PC-3 (cell line): ENCODE results near the gene CLN3. TPM values are rescaled to one million over a fixed set of nuclear protein-coding genes. Genes with fewer than 3 reads are reported as not detected.
A peak's percentile ranks its signal among the peaks of the same experiment; 100 is the strongest.

ENCODE experiments used
- ATAC-seq: fragments of 200-7000 bp; cut with Tn5 transposase; 2 replicates; pipeline ENCODE4 v1.9.1; 2020; ENCODE audit warnings: mild to moderate bottlenecking, moderate library complexity
- Bru-seq: library from RNA; stranded (reverse); fragments of 400-500 nt; gene quantifications from one replicate; lab custom pipeline; 2021; lab: Mats Ljungman, UMichigan
- BruChase-seq, 2 experiments: library from RNA; stranded (reverse); fragments of 400-500 nt; gene quantifications; one replicate each; lab custom pipeline; 2021; lab: Mats Ljungman, UMichigan
- BruUV-seq: library from RNA; stranded (reverse); fragments of 400-500 nt; replicated peaks from 2 replicates; lab custom pipeline; 2021; lab: Mats Ljungman, UMichigan
- CTCF ChIA-PET: fragments of 300-600 bp; sonication (Branson Sonifier 250); formaldehyde crosslinking; loops from one replicate; lab custom pipeline; 2022; ENCODE audit warnings: antibody characterized with exemption; lab: Charles Lee
- POLR2A ChIA-PET: fragments of 300-600 bp; sonication (Branson Sonifier 250); formaldehyde crosslinking; loops from one replicate; lab custom pipeline; 2022; ENCODE audit warnings: antibody characterized with exemption; ENCODE audit not compliant: unreplicated experiment; lab: Charles Lee
- DNase-seq: peaks from one replicate; pipeline ENCODE4 v3.0.0-alpha.2; 2015
- H2AFZ ChIP-seq: fragments of 300-600 bp; sonication (generic); 2 replicates; pipeline ENCODE4 v1.6.0; 2016; ENCODE audit warnings: antibody characterized with exemption, low read length
- H3F3A ChIP-seq: fragments of 300-600 bp; sonication (generic); one replicate; pipeline ENCODE4 v1.6.0; 2017; ENCODE audit warnings: antibody characterized with exemption, low read length, control low read depth, mild to moderate bottlenecking; ENCODE audit not compliant: unreplicated experiment
- H3K27ac ChIP-seq: fragments of 300-600 bp; sonication (generic); 2 replicates; pipeline ENCODE4 v1.5.1; 2016; ENCODE audit warnings: mild to moderate bottlenecking, low read length
- H3K27me3 ChIP-seq: fragments of 300-600 bp; sonication (generic); 2 replicates; pipeline ENCODE4 v1.6.1; 2016; ENCODE audit warnings: low read length, mixed read lengths
- H3K36me3 ChIP-seq: fragments of 300-600 bp; sonication (generic); 2 replicates; pipeline ENCODE4 v1.6.1; 2016; ENCODE audit warnings: low read depth, mixed run types, low read length, mixed read lengths
- H3K4me1 ChIP-seq: fragments of 300-600 bp; sonication (generic); 2 replicates; pipeline ENCODE4 v1.5.1; 2016; ENCODE audit warnings: low read length; ENCODE audit not compliant: insufficient read depth
- H3K4me2 ChIP-seq: fragments of 300-600 bp; sonication (generic); 2 replicates; pipeline ENCODE4 v1.6.0; 2016; ENCODE audit warnings: low read length
- H3K4me3 ChIP-seq: fragments of 300-600 bp; sonication (generic); 2 replicates; pipeline ENCODE4 v1.5.1; 2016; ENCODE audit warnings: mild to moderate bottlenecking, low read length, mixed read lengths
- H3K79me2 ChIP-seq: fragments of 300-600 bp; sonication (generic); 2 replicates; pipeline ENCODE4 v1.6.1; 2017; ENCODE audit warnings: low read length, mixed read lengths
- H3K9ac ChIP-seq: fragments of 300-600 bp; sonication (generic); 2 replicates; pipeline ENCODE4 v1.6.0; 2016; ENCODE audit warnings: mild to moderate bottlenecking, low read length
- H3K9me2 ChIP-seq: fragments of 300-600 bp; sonication (generic); replicated peaks from 2 replicates; pipeline ENCODE4 v1.6.1; 2016; ENCODE audit warnings: mixed run types, low read length, mixed read lengths
- H3K9me3 ChIP-seq: fragments of 300-600 bp; sonication (generic); 2 replicates; pipeline ENCODE4 v1.6.1; 2016; ENCODE audit warnings: low read length, mixed read lengths
- H4K20me1 ChIP-seq: fragments of 300-600 bp; sonication (generic); 2 replicates; pipeline ENCODE4 v1.6.1; 2016; ENCODE audit warnings: low read length, mixed read lengths
- EZH2 ChIP-seq: fragments of 300-600 bp; sonication (generic); IDR thresholded peaks from one replicate; pipeline ENCODE4 v1.6.1; 2017; ENCODE audit warnings: antibody characterized with exemption, mild to moderate bottlenecking, low read length; ENCODE audit not compliant: unreplicated experiment
- EZH2phosphoT487 ChIP-seq: fragments of 300-600 bp; sonication (generic); IDR thresholded peaks from 2 replicates; pipeline ENCODE4 v1.6.1; 2018; ENCODE audit warnings: mild to moderate bottlenecking, antibody characterized with exemption, low read length, borderline replicate concordance
- intact Hi-C: fragments of 100-400 bp; cut with micrococcal nuclease; formaldehyde crosslinking; loops from 2 replicates; pipeline ENCODE4 v1.9.0; 2023
- long read RNA-seq: library from polyadenylated mRNA; unstranded; transcript quantifications from one replicate; pipeline ENCODE4 v2.0.0, GENCODE V29; 2021; ENCODE audit not compliant: unreplicated experiment
- total RNA-seq: library from RNA; depleted of rRNA; stranded (reverse); fragments of >200 nt; gene quantifications from 2 replicates; pipeline ENCODE4 v1.2.3, GENCODE V29; 2014; rRNA removed
- TF ChIP-seq, protein P1 (sequence below): fragments of 300-600 bp; sonication (generic); conservative IDR thresholded peaks from 2 replicates; pipeline ENCODE4 v1.5.1; 2017; ENCODE audit warnings: antibody characterized with exemption, low read depth, mild to moderate bottlenecking, low read length

CLN3 gene
- total RNA-seq (10.7 and 13.3 TPM in 2 replicates), Bru-seq, nascent RNA (percentile 41 among the genes with signal in this experiment), BruChase-seq, experiment 1, labeled RNA remaining after a 6-hour chase (percentile 62 among the genes with signal in this experiment), BruChase-seq, experiment 2, labeled RNA remaining after a 2-hour chase (percentile 61 among the genes with signal in this experiment)
- long read RNA-seq, transcript CLN3-244 (16 exons, 3,832 nt) = major isoform, 48 of 119 reads
- long read RNA-seq, transcript CLN3-205 (15 exons, 1,876 nt) = minor isoform, 38 of 119 reads
- long read RNA-seq, partial matches to known transcripts = 23 of 119 reads
- long read RNA-seq, other reads (novel, unspliced or antisense) = 7 of 119 reads

DNA sequence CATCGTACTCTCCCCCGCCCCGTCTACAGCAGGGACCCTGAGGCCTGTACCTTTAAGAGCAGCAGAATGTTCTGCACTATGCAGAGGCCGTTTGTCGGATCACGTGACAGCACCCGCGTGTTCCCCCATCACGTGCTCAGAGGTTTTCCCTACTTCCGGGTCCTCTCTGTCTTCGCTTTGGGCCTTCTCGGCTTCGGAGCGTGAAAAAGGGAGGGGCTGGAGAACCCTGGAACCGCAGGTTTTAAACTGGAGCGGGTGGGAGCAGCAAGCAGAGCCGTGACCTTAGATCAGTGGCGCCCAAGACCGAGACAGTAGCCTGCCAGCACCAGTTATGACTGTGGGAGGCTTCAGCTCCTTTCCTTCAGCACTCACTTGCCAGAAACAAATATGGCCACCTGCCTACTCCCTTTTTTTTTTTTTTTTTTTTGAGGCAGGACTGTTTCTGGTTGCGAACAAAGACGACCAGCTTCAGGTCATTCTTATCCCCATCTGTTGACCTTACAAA, at the start of gene CLN3:
CLN3 (minus strand) TSS at position 105 of the 505 bp plus-strand sequence. CDS start 315 bp downstream, outside the sequence.
- peak within 1 kb of the TSS; percentile 99 for H3K4me3 ChIP-seq
- no peaks in the 10 kb centered on the region for H4K20me1 ChIP-seq
- H3F3A ChIP-seq = no peaks in the 10 kb centered on the region
- H3K4me1 ChIP-seq = no peaks in the 10 kb centered on the region
- H3K4me2 ChIP-seq = peak within 1 kb of the TSS; percentile 98
- intact Hi-C loops = loop anchor here (2.0 kb wide), 1 partner anchor 57 kb away; no protein-coding TSS in a partner anchor
- peak; percentile 96 for ATAC-seq
- peak within 1 kb of the TSS; percentile 98 for H2AFZ ChIP-seq
- no peaks in the 10 kb centered on the region for H3K9me2 ChIP-seq
- H3K9me3 ChIP-seq = no peaks in the 10 kb centered on the region
- H3K9ac ChIP-seq = peak within 1 kb of the TSS; percentile 94
- H3K79me2 ChIP-seq = 0 out of 2 replicates have a peak, but pooled peaks cover 4% of the 10 kb centered on the region
- POLR2A ChIA-PET = no interaction called here
- DNase-seq = peak; percentile 82
- H3K36me3 ChIP-seq = no peaks in the 10 kb centered on the region
- TF ChIP-seq EZH2phosphoT487 (no peak), EZH2 (no peak)
- TF ChIP-seq, protein P1, sequence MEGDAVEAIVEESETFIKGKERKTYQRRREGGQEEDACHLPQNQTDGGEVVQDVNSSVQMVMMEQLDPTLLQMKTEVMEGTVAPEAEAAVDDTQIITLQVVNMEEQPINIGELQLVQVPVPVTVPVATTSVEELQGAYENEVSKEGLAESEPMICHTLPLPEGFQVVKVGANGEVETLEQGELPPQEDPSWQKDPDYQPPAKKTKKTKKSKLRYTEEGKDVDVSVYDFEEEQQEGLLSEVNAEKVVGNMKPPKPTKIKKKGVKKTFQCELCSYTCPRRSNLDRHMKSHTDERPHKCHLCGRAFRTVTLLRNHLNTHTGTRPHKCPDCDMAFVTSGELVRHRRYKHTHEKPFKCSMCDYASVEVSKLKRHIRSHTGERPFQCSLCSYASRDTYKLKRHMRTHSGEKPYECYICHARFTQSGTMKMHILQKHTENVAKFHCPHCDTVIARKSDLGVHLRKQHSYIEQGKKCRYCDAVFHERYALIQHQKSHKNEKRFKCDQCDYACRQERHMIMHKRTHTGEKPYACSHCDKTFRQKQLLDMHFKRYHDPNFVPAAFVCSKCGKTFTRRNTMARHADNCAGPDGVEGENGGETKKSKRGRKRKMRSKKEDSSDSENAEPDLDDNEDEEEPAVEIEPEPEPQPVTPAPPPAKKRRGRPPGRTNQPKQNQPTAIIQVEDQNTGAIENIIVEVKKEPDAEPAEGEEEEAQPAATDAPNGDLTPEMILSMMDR = no peak
- BruUV-seq = TSS peak; percentile 87
- H3K27ac ChIP-seq = peak within 1 kb of the TSS; percentile 89
- no peaks in the 10 kb centered on the region for H3K27me3 ChIP-seq
- CTCF ChIA-PET = no interaction called here

- no peak overlapping the region for H2AFZ ChIP-seq
- H3F3A ChIP-seq = no peaks in the 10 kb centered on the region
- peaks cover 9% of the 10 kb centered on the region; the same call in 1 of the 2 replicates for H3K79me2 ChIP-seq
- H3K4me2 ChIP-seq = no peak overlapping the region
- DNase-seq (no peak), ATAC-seq (no peak)
- no peaks in the 10 kb centered on the region for H3K27me3 ChIP-seq
- TF ChIP-seq EZH2 (no peak), EZH2phosphoT487 (no peak)
- TF ChIP-seq, protein P1 = no peak
- peaks cover 15% of the 10 kb centered on the region for H3K4me1 ChIP-seq
- H3K9me3 ChIP-seq = no peaks in the 10 kb centered on the region
- no peak overlapping the region for H3K27ac ChIP-seq
- no peaks in the 10 kb centered on the region for H4K20me1 ChIP-seq
- ChIA-PET CTCF (no interaction called here), POLR2A (no interaction called here)
- BruUV-seq = no TSS peak
- H3K4me3 ChIP-seq = no peak overlapping the region
- intact Hi-C loops = no loop called here
- no peaks in the 10 kb centered on the region for H3K9me2 ChIP-seq
- H3K36me3 ChIP-seq = no peaks in the 10 kb centered on the region
- H3K9ac ChIP-seq = no peak overlapping the region
Measured at GRCh38 chr16:28540346-28540745, 48.5 kb upstream of the CLN3 start.
